Endothelial cell of umbilical vein (primary cell): ENCODE results near the gene PDGFA. TPM values are rescaled to one million over a fixed set of nuclear protein-coding genes. Genes with fewer than 3 reads are reported as not detected.

Experiments used
- BruUV-seq: library from RNA; stranded (reverse); fragments of 400-500 nt; replicated peaks from 2 replicates; lab custom pipeline; 2021; lab: Mats Ljungman, UMichigan
- CTCF ChIA-PET: fragments of 300-600, 350-600 bp; sonication (Branson Sonifier 250); formaldehyde crosslinking; loops from one replicate; lab custom pipeline; 2021; ENCODE audit warnings: antibody characterized with exemption, inconsistent platforms; lab: Charles Lee
- POLR2A ChIA-PET: fragments of 300-600, 350-600 bp; sonication (Branson Sonifier 250); formaldehyde crosslinking; loops from one replicate; lab custom pipeline; 2021; ENCODE audit warnings: antibody characterized with exemption, inconsistent platforms; lab: Charles Lee
- DNase-seq: peaks from one replicate; pipeline ENCODE4 v3.0.0-alpha.2; 2011; ENCODE audit warnings: low read depth, low spot score
- FAIRE-seq: peaks from 2 replicates; lab custom pipeline; 2011; peaks lifted over from hg19 to GRCh38; lab: Jason Lieb, UNC
- H2AFZ ChIP-seq: 2 replicates; pipeline ENCODE4 v1.6.0; 2012; ENCODE audit warnings: low read depth, low read length, control low read depth, inconsistent platforms
- H3K27ac ChIP-seq: 2 replicates; pipeline ENCODE4 v1.5.1; 2011; ENCODE audit warnings: low read depth, mild to moderate bottlenecking, control low read depth, low read length, moderate library complexity; ENCODE audit not compliant: insufficient read depth
- H3K27me3 ChIP-seq, 2 experiments: 2 replicates each; pipeline versions ENCODE4 v1.6.0 to v1.6.1; 2011; ENCODE audit warnings: low read length in 2 of 2, mixed read lengths in 1 of 2; ENCODE audit not compliant: control insufficient read depth in 2 of 2, insufficient read depth in 2 of 2
- H3K36me3 ChIP-seq, 2 experiments: 2 replicates in 1 of 2; 3 replicates in 1 of 2; pipeline ENCODE4 v1.5.1; 2011; ENCODE audit warnings: low read length in 2 of 2, mild to moderate bottlenecking in 1 of 2, moderate library complexity in 1 of 2; ENCODE audit not compliant: control insufficient read depth in 2 of 2, insufficient read depth in 2 of 2; ENCODE audit errors: extremely low read depth in 1 of 2
- H3K4me1 ChIP-seq: 3 replicates; pipeline ENCODE4 v1.5.1; 2011; ENCODE audit warnings: mild to moderate bottlenecking, low read length; ENCODE audit not compliant: control insufficient read depth, insufficient read depth; ENCODE audit errors: extremely low read depth
- H3K4me2 ChIP-seq: 2 replicates; pipeline ENCODE4 v1.6.1; 2011; ENCODE audit warnings: low read length, control low read depth, mixed read lengths; ENCODE audit not compliant: insufficient read depth
- H3K4me3 ChIP-seq, 3 experiments: fragments of 200-600 bp in 1 of 3; sonication (generic), shearing (Covaris generic) in 1 of 3; replicated peaks in 1 of 3; 2 replicates each; pipeline ENCODE4 v1.5.1; 2011 to 2016; ENCODE audit warnings: control low read depth in 3 of 3, low read length in 3 of 3, mild to moderate bottlenecking in 2 of 3, inconsistent platforms in 1 of 3, low read depth in 1 of 3, moderate library complexity in 1 of 3; ENCODE audit not compliant: insufficient read depth in 1 of 3
- H3K79me2 ChIP-seq: 2 replicates; pipeline ENCODE4 v1.6.0; 2012; ENCODE audit warnings: low read length, inconsistent platforms; ENCODE audit not compliant: control insufficient read depth, insufficient read depth
- H3K9ac ChIP-seq: replicated peaks from 2 replicates; pipeline ENCODE3; 2011; ENCODE audit warnings: low read length, control low read depth; ENCODE audit not compliant: insufficient read depth; ENCODE audit errors: extremely low read depth
- H3K9me1 ChIP-seq: replicated peaks from 3 replicates; pipeline ENCODE4 v1.6.0; 2011; ENCODE audit warnings: mild to moderate bottlenecking, low read length; ENCODE audit not compliant: control insufficient read depth, insufficient read depth; ENCODE audit errors: extremely low read depth
- H3K9me3 ChIP-seq: replicated peaks from 2 replicates; pipeline ENCODE4 v1.5.1; 2012; ENCODE audit warnings: low read length, inconsistent platforms; ENCODE audit not compliant: control insufficient read depth, insufficient read depth
- H4K20me1 ChIP-seq: replicated peaks from 2 replicates; pipeline ENCODE3; 2011; ENCODE audit warnings: mild to moderate bottlenecking, low read length; ENCODE audit not compliant: control insufficient read depth, insufficient read depth; ENCODE audit errors: extremely low read depth
- CTCF ChIP-seq, 2 donors: IDR thresholded peaks; 1 replicate in 1 of 2; 2 replicates in 1 of 2; pipeline ENCODE4 v1.5.1; 2011; ENCODE audit warnings: low read length in 2 of 2, mild to moderate bottlenecking in 2 of 2, moderate library complexity in 2 of 2, control low read depth in 1 of 2, inconsistent platforms in 1 of 2, low read depth in 1 of 2; ENCODE audit not compliant: insufficient read depth in 1 of 2; ENCODE audit errors: extremely low read depth in 1 of 2
- EZH2 ChIP-seq: IDR thresholded peaks from 2 replicates; pipeline ENCODE4 v1.6.1; 2012; ENCODE audit warnings: borderline replicate concordance, low read depth, mild to moderate bottlenecking, moderate library complexity, low read length, inconsistent platforms; ENCODE audit not compliant: severe bottlenecking
- FOS ChIP-seq: IDR thresholded peaks from 2 replicates; pipeline ENCODE4 v1.6.1; 2011; ENCODE audit warnings: mild to moderate bottlenecking, low read length, moderate library complexity, borderline replicate concordance; ENCODE audit not compliant: insufficient read depth
- GATA2 ChIP-seq: IDR thresholded peaks from 2 replicates; pipeline ENCODE4 v1.7.0; 2011; ENCODE audit warnings: low read depth, mild to moderate bottlenecking, moderate library complexity, mixed read lengths, low read length; ENCODE audit not compliant: insufficient read length, insufficient read depth
- JUN ChIP-seq: IDR thresholded peaks from 2 replicates; pipeline ENCODE4 v1.6.1; 2011; ENCODE audit warnings: borderline replicate concordance, low read depth; ENCODE audit not compliant: insufficient read length, insufficient read depth
- MAX ChIP-seq: IDR thresholded peaks from 2 replicates; pipeline ENCODE4 v1.6.1; 2011; ENCODE audit not compliant: insufficient read depth, insufficient read length
- MYC ChIP-seq: IDR thresholded peaks from one replicate; pipeline ENCODE4 v1.6.1; 2011; ENCODE audit warnings: mild to moderate bottlenecking, low read depth, low read length
- POLR2A ChIP-seq: IDR thresholded peaks from 2 replicates; pipeline ENCODE4 v1.6.1; 2012; ENCODE audit warnings: low read depth, mild to moderate bottlenecking, control low read depth, low read length
- POLR2AphosphoS5 ChIP-seq: IDR thresholded peaks from 2 replicates; pipeline ENCODE4 v1.6.1; 2012; ENCODE audit warnings: low read depth, mild to moderate bottlenecking, control low read depth, low read length, moderate library complexity; ENCODE audit not compliant: insufficient read depth
- dilution Hi-C: fragments of 300-500 bp; cut with MboI; formaldehyde crosslinking; loops from one replicate; pipeline ENCODE4 v1.15.0; 2019; ENCODE audit warnings: low sequenced_read_pairs; ENCODE audit not compliant: extremely low pct_ligation_motif_present
- intact Hi-C: fragments of 100-400 bp; cut with micrococcal nuclease; formaldehyde crosslinking; loops from one replicate; pipeline ENCODE4 v1.10.0; 2022
- polyA plus RNA-seq, 4 experiments: library from polyadenylated mRNA; depleted of rRNA in 3 of 4; stranded (reverse) in 3 of 4; unstranded in 1 of 4; fragments of >200 nt; gene quantifications; 2 replicates each; pipeline versions ENCODE4 v1.2.1 to v1.2.3, GENCODE V29; 2011 to 2012; ENCODE audit warnings: missing spikeins in 1 of 4
- total RNA-seq: library from RNA; stranded (reverse); gene quantifications from 2 replicates; pipeline ENCODE4 v1.2.3, GENCODE V29; 2021

Gene PDGFA
- total and polyA plus RNA-seq, 2 donors (not counting 3 experiments of a cell fraction or from before 2014, with no cell fraction given): 17.4 to 62.4 TPM

GRCh38 chr7:562374-562675 lies 42.7 kb upstream of the PDGFA start:
- Histone ChIP-seq H3K4me2 (no peak overlapping the region), H3K27me3 (no peaks in the 10 kb centered on the region), H3K27ac (no peak overlapping the region), H3K9me3 (no peaks in the 10 kb centered on the region), H2AFZ (no peak overlapping the region), H4K20me1 (no peaks in the 10 kb centered on the region), H3K79me2 (no peaks in the 10 kb centered on the region), H3K4me3 (no peak overlapping the region), H3K9ac (no peak overlapping the region), H3K36me3 (no peaks in the 10 kb centered on the region), H3K9me1 (no peaks in the 10 kb centered on the region), H3K4me1 (no peaks in the 10 kb centered on the region)
- intact Hi-C loops: no loop called here
- POLR2A ChIA-PET: no interaction called here
- CTCF ChIA-PET: interaction anchor here (1.9 kb wide), 1 partner anchor 16 kb away, joined by 5 read pairs; no protein-coding TSS in a partner anchor
- DNase-seq: no peak
- BruUV-seq: no TSS peak
- TF ChIP-seq GATA2 (no peak), MAX (no peak), FOS (no peak), MYC (no peak), EZH2 (no peak), JUN (no peak), POLR2A (no peak), POLR2AphosphoS5 (no peak), CTCF (IDR thresholded peaks at IDR 0.05; ENCODE audit: extremely low read depth in 1 of 2, insufficient read depth in 1 of 2, low read depth in 1 of 2, low read length in 2 of 2) (no peak)
- no peak for FAIRE-seq
- dilution Hi-C loops: no loop called here
